Measurements from ENCODE around the gene CANX. TPM values are rescaled to one million over a fixed set of nuclear protein-coding genes. Genes with fewer than 3 reads are reported as not detected.

The CANX gene
- total RNA-seq, 4 donors from 2014 or later, result 171 to 324 (median 287) TPM

DNA sequence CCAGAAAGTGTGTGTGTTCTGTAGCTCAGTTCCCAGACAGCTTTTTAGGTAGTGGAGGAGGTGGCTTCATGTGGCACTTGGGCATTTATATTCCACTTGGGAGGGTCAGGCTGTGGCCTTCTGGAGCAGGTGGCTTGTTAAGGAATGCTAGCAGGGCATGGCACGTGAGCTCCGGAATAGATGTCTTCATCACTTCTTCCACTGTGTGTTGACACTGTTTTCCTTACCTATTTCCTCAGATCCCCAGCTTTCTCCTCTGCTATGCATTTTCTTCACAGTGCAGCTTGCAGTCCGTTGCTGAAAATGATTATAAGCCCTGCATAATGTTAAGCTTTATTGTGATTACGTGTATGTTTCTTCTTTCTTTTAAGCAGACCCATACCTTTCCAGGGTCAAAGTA is 30.5 kb downstream of the CANX start:
- Histone ChIP-seq H3K36me3 (peaks cover 0 to 65% (median 3%) of the 10 kb centered on the region in 3 donors), H3K27ac (no peak overlapping the region), H3K27me3 (no peaks in the 10 kb centered on the region), H3K4me3 (no peak overlapping the region), H3K9me3 (no peaks in the 10 kb centered on the region), H3K4me1 (peaks cover 0 to 6% (median 3%) of the 10 kb centered on the region in 4 donors)
- DNase-seq, result no peak
- no peak for TF ChIP-seq POLR2A (IDR thresholded peaks at IDR 0.05)
- TF ChIP-seq, protein P1, sequence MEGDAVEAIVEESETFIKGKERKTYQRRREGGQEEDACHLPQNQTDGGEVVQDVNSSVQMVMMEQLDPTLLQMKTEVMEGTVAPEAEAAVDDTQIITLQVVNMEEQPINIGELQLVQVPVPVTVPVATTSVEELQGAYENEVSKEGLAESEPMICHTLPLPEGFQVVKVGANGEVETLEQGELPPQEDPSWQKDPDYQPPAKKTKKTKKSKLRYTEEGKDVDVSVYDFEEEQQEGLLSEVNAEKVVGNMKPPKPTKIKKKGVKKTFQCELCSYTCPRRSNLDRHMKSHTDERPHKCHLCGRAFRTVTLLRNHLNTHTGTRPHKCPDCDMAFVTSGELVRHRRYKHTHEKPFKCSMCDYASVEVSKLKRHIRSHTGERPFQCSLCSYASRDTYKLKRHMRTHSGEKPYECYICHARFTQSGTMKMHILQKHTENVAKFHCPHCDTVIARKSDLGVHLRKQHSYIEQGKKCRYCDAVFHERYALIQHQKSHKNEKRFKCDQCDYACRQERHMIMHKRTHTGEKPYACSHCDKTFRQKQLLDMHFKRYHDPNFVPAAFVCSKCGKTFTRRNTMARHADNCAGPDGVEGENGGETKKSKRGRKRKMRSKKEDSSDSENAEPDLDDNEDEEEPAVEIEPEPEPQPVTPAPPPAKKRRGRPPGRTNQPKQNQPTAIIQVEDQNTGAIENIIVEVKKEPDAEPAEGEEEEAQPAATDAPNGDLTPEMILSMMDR (IDR thresholded peaks at IDR 0.05), result no peak

DNA sequence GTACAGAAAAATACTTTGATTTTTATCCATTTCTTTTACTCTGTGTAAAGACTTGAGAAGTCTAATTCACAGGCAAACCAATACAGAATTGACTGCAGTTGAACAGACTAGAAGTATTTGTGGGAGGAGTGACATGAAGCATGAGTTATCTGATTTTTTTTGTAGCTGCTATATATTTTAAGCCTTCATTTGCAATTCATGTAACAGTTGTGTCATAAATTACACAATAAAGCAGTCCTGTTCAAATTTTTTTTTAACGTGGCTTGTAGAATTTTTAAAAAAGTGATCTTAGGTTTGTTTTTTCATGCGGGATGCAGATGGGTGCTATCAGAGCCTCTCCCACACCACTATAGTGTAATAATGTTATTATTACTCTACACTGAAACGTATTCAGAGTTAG is 31.0 kb downstream of the CANX start:
- Histone ChIP-seq H3K9me3 (no peaks in the 10 kb centered on the region), H3K27me3 (no peaks in the 10 kb centered on the region), H3K36me3 (peaks cover 0 to 61% (median 3%) of the 10 kb centered on the region in 3 donors), H3K4me1 (peaks cover 0 to 10% (median 4%) of the 10 kb centered on the region in 4 donors), H3K27ac (no peak overlapping the region), H3K4me3 (no peak overlapping the region)
- no peak for DNase-seq
- TF ChIP-seq POLR2A (IDR thresholded peaks at IDR 0.05), result no peak
- TF ChIP-seq, protein P1 (IDR thresholded peaks at IDR 0.05), result no peak

DNA sequence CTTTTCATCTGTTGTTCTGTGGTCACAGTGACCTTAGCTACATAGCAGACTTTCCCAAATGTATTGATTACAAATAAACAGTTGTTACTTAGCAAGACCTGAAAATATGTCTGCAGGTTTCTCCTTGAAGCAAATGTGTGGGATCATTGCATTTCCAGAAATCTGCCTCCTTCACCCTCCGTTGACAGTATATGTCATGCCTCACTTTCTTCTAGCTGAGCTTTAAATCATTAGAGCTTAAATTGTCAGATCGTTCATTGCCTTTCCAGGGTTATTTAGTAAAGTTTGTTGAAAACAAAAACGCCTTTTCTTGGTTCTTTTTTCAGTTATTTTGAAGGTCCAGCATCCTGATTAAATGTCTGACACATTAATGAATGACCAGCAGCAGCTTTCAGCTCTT is 31.6 kb downstream of the CANX start:
- Histone ChIP-seq H3K4me1 (peaks cover 0 to 16% (median 4%) of the 10 kb centered on the region in 4 donors), H3K9me3 (no peaks in the 10 kb centered on the region), H3K27me3 (no peaks in the 10 kb centered on the region), H3K36me3 (peaks cover 0 to 55% (median 0%) of the 10 kb centered on the region in 3 donors), H3K27ac (no peak overlapping the region), H3K4me3 (no peak overlapping the region)
- no peak for DNase-seq
- TF ChIP-seq, protein P1 (IDR thresholded peaks at IDR 0.05), result no peak
- no peak for TF ChIP-seq POLR2A (IDR thresholded peaks at IDR 0.05)

DNA sequence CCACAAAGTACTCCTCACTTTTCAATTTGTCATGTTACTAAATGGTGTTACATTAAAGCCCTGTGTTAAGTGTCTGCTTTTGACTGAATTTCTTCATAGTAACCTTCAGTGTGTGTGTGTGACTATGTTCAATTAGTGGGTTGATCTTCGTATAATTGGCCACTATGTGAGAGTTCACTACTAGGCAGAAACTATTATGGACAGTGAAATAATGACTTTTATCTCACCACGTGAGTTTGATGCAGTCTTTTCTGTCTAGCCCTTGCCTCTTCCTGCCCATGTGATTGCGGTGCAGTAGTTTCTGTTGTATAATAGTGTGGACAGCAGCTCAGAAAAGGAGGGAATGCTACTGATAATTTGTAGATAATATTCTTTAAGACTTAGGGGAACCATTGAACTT is 32.1 kb downstream of the CANX start:
- no peaks in the 10 kb centered on the region for H3K9me3 ChIP-seq
- no peaks in the 10 kb centered on the region for H3K27me3 ChIP-seq
- no peak for TF ChIP-seq POLR2A (IDR thresholded peaks at IDR 0.05)
- TF ChIP-seq, protein P1 (IDR thresholded peaks at IDR 0.05), result no peak
- H3K36me3 ChIP-seq, result peaks cover 0 to 55% (median 0%) of the 10 kb centered on the region in 3 donors
- no peak for DNase-seq
- H3K4me1 ChIP-seq, result peaks cover 0 to 21% (median 4%) of the 10 kb centered on the region in 4 donors
- H3K27ac ChIP-seq, result no peak overlapping the region
- no peak overlapping the region for H3K4me3 ChIP-seq

DNA sequence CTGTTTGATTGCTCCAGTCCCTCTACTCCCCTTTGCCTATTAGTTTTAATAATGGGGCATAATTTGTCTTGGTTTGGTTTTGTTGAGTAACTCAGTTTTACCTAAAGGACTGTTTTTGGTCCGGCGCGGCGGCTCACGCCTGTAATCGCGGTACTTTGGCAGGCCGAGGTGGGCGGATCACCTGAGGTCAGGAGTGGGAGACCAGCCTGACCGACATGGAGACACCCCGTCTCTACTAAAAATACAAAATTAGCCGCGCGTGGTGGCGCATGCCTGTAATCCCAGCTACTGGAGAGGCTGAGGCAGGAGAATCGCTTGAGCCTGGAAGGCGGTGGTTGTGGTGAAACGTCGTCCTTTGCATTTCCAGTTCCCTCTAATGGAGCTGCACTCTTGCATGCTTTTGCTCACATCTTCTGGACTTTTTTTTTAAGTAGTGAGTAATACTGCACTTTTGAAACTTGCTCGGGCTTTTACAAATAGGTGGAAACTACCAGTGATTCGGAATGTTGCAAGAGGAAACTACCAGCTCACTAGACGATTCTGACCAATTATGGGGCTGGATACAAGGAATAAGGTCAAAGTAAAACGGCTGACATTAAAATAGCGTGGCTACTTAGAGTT is 33.1 kb downstream of the CANX start:
- peak overlapping the region; percentile 50 to 98 (median 88) for H3K27ac ChIP-seq
- TF ChIP-seq, protein P1 (IDR thresholded peaks at IDR 0.05), result no peak
- no peak for TF ChIP-seq POLR2A (IDR thresholded peaks at IDR 0.05)
- H3K4me1 ChIP-seq, result peaks cover 0 to 30% (median 4%) of the 10 kb centered on the region in 4 donors
- DNase-seq, result peak in 2 of 3 donors; percentile 36 to 52
- H3K27me3 ChIP-seq, result no peaks in the 10 kb centered on the region
- H3K9me3 ChIP-seq, result no peaks in the 10 kb centered on the region
- H3K36me3 ChIP-seq, result peaks cover 0 to 46% (median 0%) of the 10 kb centered on the region in 3 donors
- peak overlapping the region; percentile 17 to 98 (median 96) for H3K4me3 ChIP-seq
